GM23338 (cell line): ENCODE data around the gene IL1F10. TPM values are rescaled to one million over a fixed set of nuclear protein-coding genes. Genes with fewer than 3 reads are reported as not detected.

Experiments used
- ATAC-seq: fragments of 200-7000 bp; cut with Tn5 transposase; 3 replicates; pipeline ENCODE4 v1.9.1; 2020
- DNase-seq: peaks from one replicate; pipeline ENCODE4 v3.0.0-alpha.2; 2015; ENCODE audit warnings: low spot score
- H2AFZ ChIP-seq: fragments of 200-600 bp; sonication (generic); 2 replicates; pipeline ENCODE4 v1.8.0; 2016; ENCODE audit warnings: antibody characterized with exemption, mild to moderate bottlenecking, moderate library complexity
- H3F3A ChIP-seq: fragments of 200-600 bp; sonication (generic); replicated peaks from 2 replicates; pipeline ENCODE4 v1.8.0; 2017; ENCODE audit warnings: antibody characterized with exemption, mixed run types, low read depth
- H3K27ac ChIP-seq: fragments of 200-600 bp; sonication (generic); 2 replicates; pipeline ENCODE4 v1.6.1; 2016; ENCODE audit warnings: low read depth
- H3K27me3 ChIP-seq: fragments of 200-600 bp; sonication (generic); 2 replicates; pipeline ENCODE4 v1.8.0; 2016; ENCODE audit warnings: mild to moderate bottlenecking, mixed run types, moderate library complexity; ENCODE audit not compliant: insufficient read depth
- H3K36me3 ChIP-seq: fragments of 200-600 bp; sonication (generic); 2 replicates; pipeline ENCODE4 v1.8.0; 2016; ENCODE audit warnings: mild to moderate bottlenecking; ENCODE audit not compliant: insufficient read depth
- H3K4me1 ChIP-seq: fragments of 200-600 bp; sonication (generic); 2 replicates; pipeline ENCODE4 v1.8.0; 2016; ENCODE audit warnings: mild to moderate bottlenecking, moderate library complexity; ENCODE audit not compliant: insufficient read depth
- H3K4me2 ChIP-seq: fragments of 200-600 bp; sonication (generic); 2 replicates; pipeline ENCODE4 v1.7.1; 2017; ENCODE audit warnings: mixed run types
- H3K4me3 ChIP-seq: fragments of 200-600 bp; sonication (generic); 2 replicates; pipeline ENCODE4 v1.6.1; 2016; ENCODE audit warnings: mixed run types
- H3K79me2 ChIP-seq: fragments of 200-600 bp; sonication (generic); replicated peaks from 2 replicates; pipeline ENCODE4 v1.8.0; 2017; ENCODE audit warnings: mild to moderate bottlenecking; ENCODE audit not compliant: insufficient read depth
- H3K9me2 ChIP-seq: fragments of 200-600 bp; sonication (generic); 2 replicates; pipeline ENCODE4 v1.8.0; 2017; ENCODE audit not compliant: insufficient read depth
- H4K20me1 ChIP-seq: fragments of 200-600 bp; sonication (generic); replicated peaks from 2 replicates; pipeline ENCODE4 v1.8.0; 2017; ENCODE audit warnings: mild to moderate bottlenecking; ENCODE audit not compliant: insufficient read depth
- H3K27ac Mint-ChIP-seq: 2 replicates; pipeline ENCODE4 v1.8.0; 2020; ENCODE audit warnings: inconsistent platforms, mild to moderate bottlenecking, moderate library complexity, mixed read lengths
- H3K27me3 Mint-ChIP-seq: 3 replicates; pipeline ENCODE4 v1.8.0; 2022; ENCODE audit warnings: low read depth, mild to moderate bottlenecking, moderate library complexity, mixed read lengths, inconsistent platforms; ENCODE audit not compliant: insufficient read depth, poor library complexity
- H3K36me3 Mint-ChIP-seq: 3 replicates; pipeline ENCODE4 v1.8.0; 2021; ENCODE audit warnings: low read depth, mild to moderate bottlenecking, inconsistent platforms, moderate library complexity, mixed read lengths
- H3K4me1 Mint-ChIP-seq: 3 replicates; pipeline ENCODE4 v1.8.0; 2020; ENCODE audit warnings: mild to moderate bottlenecking, inconsistent platforms, mixed read lengths
- H3K4me3 Mint-ChIP-seq: 3 replicates; pipeline ENCODE4 v1.8.0; 2021; ENCODE audit warnings: moderate library complexity, mild to moderate bottlenecking, inconsistent platforms, mixed read lengths
- H3K9me3 Mint-ChIP-seq: 3 replicates; pipeline ENCODE4 v1.8.0; 2020; ENCODE audit warnings: moderate library complexity, mild to moderate bottlenecking, inconsistent platforms, mixed read lengths
- CREB1 ChIP-seq: fragments of 250-450 bp; sonication (Bioruptor Pico); IDR thresholded peaks from 2 replicates; pipeline ENCODE4 v1.5.0; 2020; ENCODE audit warnings: low read depth, mild to moderate bottlenecking, moderate library complexity
- EZH2 ChIP-seq: fragments of 200-600 bp; sonication (generic); IDR thresholded peaks from one replicate; pipeline ENCODE4 v1.8.0; 2017; ENCODE audit warnings: antibody characterized with exemption, mild to moderate bottlenecking, low read depth; ENCODE audit not compliant: unreplicated experiment
- EZH2phosphoT487 ChIP-seq: fragments of 200-600 bp; sonication (generic); IDR thresholded peaks from one replicate; pipeline ENCODE4 v1.8.1; 2018; ENCODE audit warnings: antibody characterized with exemption; ENCODE audit not compliant: unreplicated experiment
- JUNB ChIP-seq: IDR thresholded peaks from one replicate; pipeline ENCODE4 v1.6.1; 2016; ENCODE audit warnings: antibody characterized with exemption; ENCODE audit not compliant: unreplicated experiment
- NANOG ChIP-seq: IDR thresholded peaks from 2 replicates; pipeline ENCODE4 v1.6.1; 2016; ENCODE audit warnings: antibody characterized with exemption, borderline replicate concordance
- POLR2AphosphoS5 ChIP-seq: IDR thresholded peaks from 2 replicates; pipeline ENCODE4 v1.6.1; 2016; ENCODE audit warnings: antibody characterized with exemption, low read depth
- STAT1 ChIP-seq: IDR thresholded peaks from one replicate; pipeline ENCODE4 v1.6.1; 2016; ENCODE audit warnings: antibody characterized with exemption; ENCODE audit not compliant: unreplicated experiment
- ZNF114 ChIP-seq: fragments of 250-450 bp; sonication (Bioruptor Pico); IDR thresholded peaks from 2 replicates; pipeline ENCODE4 v1.5.0; 2020; ENCODE audit warnings: mild to moderate bottlenecking, moderate library complexity
- polyA plus RNA-seq: library from polyadenylated mRNA; unstranded; fragments of >200 nt; fragmentation: Nextera tagmentation; extraction: Ambion mirVana; gene quantifications from 2 replicates; pipeline ENCODE4 v1.2.1, GENCODE V29; 2016
- total RNA-seq: library from RNA; depleted of rRNA; stranded (reverse); fragments of >200 nt; shearing (Covaris generic); gene quantifications from 2 replicates; pipeline ENCODE4 v1.2.3, GENCODE V29; 2014
- TF ChIP-seq, protein P1 (sequence below): IDR thresholded peaks from 2 replicates; pipeline ENCODE4 v1.6.1; 2016; ENCODE audit warnings: antibody characterized with exemption
- TF ChIP-seq, protein P2 (sequence below): fragments of 250-450 bp; sonication (Bioruptor Pico); IDR thresholded peaks from 2 replicates; pipeline ENCODE4 v1.5.0; 2020; ENCODE audit warnings: mild to moderate bottlenecking, moderate library complexity
- TF ChIP-seq, protein P3 (sequence below), 2 experiments: fragments of 200-600 bp in 1 of 2; sonication (generic) in 1 of 2; conservative IDR thresholded peaks; 2 replicates each; pipeline versions ENCODE4 v1.5.1 to v1.6.1; 2016 to 2017; ENCODE audit warnings: antibody characterized with exemption in 2 of 2, low read depth in 2 of 2, mild to moderate bottlenecking in 2 of 2, moderate library complexity in 1 of 2
- TF ChIP-seq, protein P4 (sequence below): IDR thresholded peaks from one replicate; pipeline ENCODE4 v1.6.1; 2018; ENCODE audit warnings: antibody characterized with exemption; ENCODE audit not compliant: unreplicated experiment

Gene IL1F10
- total and polyA plus RNA-seq, 2 experiments from 2014 or later: not detected

DNA sequence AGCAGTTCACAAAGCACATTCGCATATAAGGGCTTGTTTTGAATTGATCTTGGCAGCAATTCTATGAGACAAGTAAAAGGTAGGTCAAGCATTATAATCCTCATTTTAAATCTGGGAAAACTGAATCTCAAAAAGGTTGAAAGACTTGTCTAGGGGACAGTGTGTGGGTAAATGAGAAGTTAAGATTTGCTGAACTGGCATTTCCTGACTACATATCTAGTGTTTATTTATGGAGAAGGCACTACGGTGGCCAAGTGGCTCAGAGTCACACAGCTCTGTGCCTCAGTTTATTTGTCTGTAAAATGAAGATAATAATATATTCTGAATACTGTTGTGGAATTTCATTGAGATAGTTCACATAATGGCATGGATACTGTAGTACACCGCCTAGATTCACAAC, 43.4 kb downstream of the IL1F10 start:
- peaks cover 2% of the 10 kb centered on the region; the same call in 1 of the 3 replicates for H3K4me1 Mint-ChIP-seq
- H3K9me3 Mint-ChIP-seq: no peaks in the 10 kb centered on the region
- peaks cover 9% of the 10 kb centered on the region; the same call in 1 of the 2 replicates for H3K4me1 ChIP-seq
- H3K36me3 Mint-ChIP-seq: no peaks in the 10 kb centered on the region
- no peaks in the 10 kb centered on the region for H3F3A ChIP-seq
- ATAC-seq (no peak), DNase-seq (no peak)
- H3K4me3 Mint-ChIP-seq: no peak overlapping the region
- no peak overlapping the region for H3K4me2 ChIP-seq
- no peak overlapping the region for H3K4me3 ChIP-seq
- H3K27ac Mint-ChIP-seq: no peak overlapping the region
- no peaks in the 10 kb centered on the region for H3K27me3 ChIP-seq
- H3K36me3 ChIP-seq: no peaks in the 10 kb centered on the region
- no peak for TF ChIP-seq JUNB
- TF ChIP-seq ZNF114: no peak
- TF ChIP-seq, protein P1, sequence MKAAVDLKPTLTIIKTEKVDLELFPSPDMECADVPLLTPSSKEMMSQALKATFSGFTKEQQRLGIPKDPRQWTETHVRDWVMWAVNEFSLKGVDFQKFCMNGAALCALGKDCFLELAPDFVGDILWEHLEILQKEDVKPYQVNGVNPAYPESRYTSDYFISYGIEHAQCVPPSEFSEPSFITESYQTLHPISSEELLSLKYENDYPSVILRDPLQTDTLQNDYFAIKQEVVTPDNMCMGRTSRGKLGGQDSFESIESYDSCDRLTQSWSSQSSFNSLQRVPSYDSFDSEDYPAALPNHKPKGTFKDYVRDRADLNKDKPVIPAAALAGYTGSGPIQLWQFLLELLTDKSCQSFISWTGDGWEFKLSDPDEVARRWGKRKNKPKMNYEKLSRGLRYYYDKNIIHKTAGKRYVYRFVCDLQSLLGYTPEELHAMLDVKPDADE: no peak
- TF ChIP-seq CREB1 (CRISPR knock-in tag): no peak
- TF ChIP-seq NANOG: no peak
- TF ChIP-seq, protein P2, sequence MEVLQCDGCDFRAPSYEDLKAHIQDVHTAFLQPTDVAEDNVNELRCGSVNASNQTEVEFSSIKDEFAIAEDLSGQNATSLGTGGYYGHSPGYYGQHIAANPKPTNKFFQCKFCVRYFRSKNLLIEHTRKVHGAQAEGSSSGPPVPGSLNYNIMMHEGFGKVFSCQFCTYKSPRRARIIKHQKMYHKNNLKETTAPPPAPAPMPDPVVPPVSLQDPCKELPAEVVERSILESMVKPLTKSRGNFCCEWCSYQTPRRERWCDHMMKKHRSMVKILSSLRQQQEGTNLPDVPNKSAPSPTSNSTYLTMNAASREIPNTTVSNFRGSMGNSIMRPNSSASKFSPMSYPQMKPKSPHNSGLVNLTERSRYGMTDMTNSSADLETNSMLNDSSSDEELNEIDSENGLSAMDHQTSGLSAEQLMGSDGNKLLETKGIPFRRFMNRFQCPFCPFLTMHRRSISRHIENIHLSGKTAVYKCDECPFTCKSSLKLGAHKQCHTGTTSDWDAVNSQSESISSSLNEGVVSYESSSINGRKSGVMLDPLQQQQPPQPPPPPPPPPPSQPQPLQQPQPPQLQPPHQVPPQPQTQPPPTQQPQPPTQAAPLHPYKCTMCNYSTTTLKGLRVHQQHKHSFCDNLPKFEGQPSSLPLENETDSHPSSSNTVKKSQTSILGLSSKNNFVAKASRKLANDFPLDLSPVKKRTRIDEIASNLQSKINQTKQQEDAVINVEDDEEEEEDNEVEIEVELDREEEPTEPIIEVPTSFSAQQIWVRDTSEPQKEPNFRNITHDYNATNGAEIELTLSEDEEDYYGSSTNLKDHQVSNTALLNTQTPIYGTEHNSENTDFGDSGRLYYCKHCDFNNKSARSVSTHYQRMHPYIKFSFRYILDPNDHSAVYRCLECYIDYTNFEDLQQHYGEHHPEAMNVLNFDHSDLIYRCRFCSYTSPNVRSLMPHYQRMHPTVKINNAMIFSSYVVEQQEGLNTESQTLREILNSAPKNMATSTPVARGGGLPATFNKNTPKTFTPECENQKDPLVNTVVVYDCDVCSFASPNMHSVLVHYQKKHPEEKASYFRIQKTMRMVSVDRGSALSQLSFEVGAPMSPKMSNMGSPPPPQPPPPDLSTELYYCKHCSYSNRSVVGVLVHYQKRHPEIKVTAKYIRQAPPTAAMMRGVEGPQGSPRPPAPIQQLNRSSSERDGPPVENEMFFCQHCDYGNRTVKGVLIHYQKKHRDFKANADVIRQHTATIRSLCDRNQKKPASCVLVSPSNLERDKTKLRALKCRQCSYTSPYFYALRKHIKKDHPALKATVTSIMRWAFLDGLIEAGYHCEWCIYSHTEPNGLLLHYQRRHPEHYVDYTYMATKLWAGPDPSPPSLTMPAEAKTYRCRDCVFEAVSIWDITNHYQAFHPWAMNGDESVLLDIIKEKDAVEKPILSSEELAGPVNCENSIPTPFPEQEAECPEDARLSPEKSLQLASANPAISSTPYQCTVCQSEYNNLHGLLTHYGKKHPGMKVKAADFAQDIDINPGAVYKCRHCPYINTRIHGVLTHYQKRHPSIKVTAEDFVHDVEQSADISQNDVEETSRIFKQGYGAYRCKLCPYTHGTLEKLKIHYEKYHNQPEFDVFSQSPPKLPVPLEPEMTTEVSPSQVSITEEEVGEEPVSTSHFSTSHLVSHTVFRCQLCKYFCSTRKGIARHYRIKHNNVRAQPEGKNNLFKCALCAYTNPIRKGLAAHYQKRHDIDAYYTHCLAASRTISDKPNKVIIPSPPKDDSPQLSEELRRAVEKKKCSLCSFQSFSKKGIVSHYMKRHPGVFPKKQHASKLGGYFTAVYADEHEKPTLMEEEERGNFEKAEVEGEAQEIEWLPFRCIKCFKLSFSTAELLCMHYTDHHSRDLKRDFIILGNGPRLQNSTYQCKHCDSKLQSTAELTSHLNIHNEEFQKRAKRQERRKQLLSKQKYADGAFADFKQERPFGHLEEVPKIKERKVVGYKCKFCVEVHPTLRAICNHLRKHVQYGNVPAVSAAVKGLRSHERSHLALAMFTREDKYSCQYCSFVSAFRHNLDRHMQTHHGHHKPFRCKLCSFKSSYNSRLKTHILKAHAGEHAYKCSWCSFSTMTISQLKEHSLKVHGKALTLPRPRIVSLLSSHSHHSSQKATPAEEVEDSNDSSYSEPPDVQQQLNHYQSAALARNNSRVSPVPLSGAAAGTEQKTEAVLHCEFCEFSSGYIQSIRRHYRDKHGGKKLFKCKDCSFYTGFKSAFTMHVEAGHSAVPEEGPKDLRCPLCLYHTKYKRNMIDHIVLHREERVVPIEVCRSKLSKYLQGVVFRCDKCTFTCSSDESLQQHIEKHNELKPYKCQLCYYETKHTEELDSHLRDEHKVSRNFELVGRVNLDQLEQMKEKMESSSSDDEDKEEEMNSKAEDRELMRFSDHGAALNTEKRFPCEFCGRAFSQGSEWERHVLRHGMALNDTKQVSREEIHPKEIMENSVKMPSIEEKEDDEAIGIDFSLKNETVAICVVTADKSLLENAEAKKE (CRISPR knock-in tag): no peak
- no peak for TF ChIP-seq STAT1
- TF ChIP-seq EZH2phosphoT487: no peak
- TF ChIP-seq EZH2: no peak
- TF ChIP-seq, protein P3, sequence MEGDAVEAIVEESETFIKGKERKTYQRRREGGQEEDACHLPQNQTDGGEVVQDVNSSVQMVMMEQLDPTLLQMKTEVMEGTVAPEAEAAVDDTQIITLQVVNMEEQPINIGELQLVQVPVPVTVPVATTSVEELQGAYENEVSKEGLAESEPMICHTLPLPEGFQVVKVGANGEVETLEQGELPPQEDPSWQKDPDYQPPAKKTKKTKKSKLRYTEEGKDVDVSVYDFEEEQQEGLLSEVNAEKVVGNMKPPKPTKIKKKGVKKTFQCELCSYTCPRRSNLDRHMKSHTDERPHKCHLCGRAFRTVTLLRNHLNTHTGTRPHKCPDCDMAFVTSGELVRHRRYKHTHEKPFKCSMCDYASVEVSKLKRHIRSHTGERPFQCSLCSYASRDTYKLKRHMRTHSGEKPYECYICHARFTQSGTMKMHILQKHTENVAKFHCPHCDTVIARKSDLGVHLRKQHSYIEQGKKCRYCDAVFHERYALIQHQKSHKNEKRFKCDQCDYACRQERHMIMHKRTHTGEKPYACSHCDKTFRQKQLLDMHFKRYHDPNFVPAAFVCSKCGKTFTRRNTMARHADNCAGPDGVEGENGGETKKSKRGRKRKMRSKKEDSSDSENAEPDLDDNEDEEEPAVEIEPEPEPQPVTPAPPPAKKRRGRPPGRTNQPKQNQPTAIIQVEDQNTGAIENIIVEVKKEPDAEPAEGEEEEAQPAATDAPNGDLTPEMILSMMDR (conservative IDR thresholded peaks at IDR 0.05; ENCODE audit: low read depth in 2 of 2): no peak
- TF ChIP-seq, protein P4, sequence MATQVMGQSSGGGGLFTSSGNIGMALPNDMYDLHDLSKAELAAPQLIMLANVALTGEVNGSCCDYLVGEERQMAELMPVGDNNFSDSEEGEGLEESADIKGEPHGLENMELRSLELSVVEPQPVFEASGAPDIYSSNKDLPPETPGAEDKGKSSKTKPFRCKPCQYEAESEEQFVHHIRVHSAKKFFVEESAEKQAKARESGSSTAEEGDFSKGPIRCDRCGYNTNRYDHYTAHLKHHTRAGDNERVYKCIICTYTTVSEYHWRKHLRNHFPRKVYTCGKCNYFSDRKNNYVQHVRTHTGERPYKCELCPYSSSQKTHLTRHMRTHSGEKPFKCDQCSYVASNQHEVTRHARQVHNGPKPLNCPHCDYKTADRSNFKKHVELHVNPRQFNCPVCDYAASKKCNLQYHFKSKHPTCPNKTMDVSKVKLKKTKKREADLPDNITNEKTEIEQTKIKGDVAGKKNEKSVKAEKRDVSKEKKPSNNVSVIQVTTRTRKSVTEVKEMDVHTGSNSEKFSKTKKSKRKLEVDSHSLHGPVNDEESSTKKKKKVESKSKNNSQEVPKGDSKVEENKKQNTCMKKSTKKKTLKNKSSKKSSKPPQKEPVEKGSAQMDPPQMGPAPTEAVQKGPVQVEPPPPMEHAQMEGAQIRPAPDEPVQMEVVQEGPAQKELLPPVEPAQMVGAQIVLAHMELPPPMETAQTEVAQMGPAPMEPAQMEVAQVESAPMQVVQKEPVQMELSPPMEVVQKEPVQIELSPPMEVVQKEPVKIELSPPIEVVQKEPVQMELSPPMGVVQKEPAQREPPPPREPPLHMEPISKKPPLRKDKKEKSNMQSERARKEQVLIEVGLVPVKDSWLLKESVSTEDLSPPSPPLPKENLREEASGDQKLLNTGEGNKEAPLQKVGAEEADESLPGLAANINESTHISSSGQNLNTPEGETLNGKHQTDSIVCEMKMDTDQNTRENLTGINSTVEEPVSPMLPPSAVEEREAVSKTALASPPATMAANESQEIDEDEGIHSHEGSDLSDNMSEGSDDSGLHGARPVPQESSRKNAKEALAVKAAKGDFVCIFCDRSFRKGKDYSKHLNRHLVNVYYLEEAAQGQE: no peak
- no peak for TF ChIP-seq POLR2AphosphoS5
- H3K27me3 Mint-ChIP-seq: no peaks in the 10 kb centered on the region
- H3K9me2 ChIP-seq: peaks cover 17% of the 10 kb centered on the region
- H4K20me1 ChIP-seq: no peaks in the 10 kb centered on the region
- H3K27ac ChIP-seq: no peak overlapping the region
- H2AFZ ChIP-seq: no peak overlapping the region
- no peaks in the 10 kb centered on the region for H3K79me2 ChIP-seq
